Fibroblast of gingiva (primary cell): ENCODE results near the gene ZNF44.

Experiments
- DNase-seq: peaks from one replicate; pipeline ENCODE4 v3.0.0-alpha.2; 2011; ENCODE audit warnings: low read depth

ZNF44 gene

DNA sequence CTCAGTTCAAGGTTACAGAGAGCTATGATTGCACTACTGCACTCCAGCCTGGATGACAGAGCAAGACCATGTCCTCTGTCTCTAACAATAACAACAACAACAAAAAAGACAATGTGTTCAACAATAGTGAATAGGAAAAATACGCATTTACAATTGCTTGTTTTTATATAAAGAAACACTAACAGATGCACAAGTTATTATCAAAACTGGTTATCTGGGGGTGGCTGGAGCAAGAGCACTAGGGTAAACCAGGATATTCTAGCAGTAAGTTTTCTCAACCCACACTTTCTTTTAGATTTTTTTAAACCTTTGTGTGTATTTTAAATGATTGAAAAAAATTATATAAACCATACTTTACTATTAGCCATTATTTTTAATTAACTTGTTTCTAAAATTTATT lies 33.1 kb downstream of the ZNF44 start:
- DNase-seq: no peak

DNA sequence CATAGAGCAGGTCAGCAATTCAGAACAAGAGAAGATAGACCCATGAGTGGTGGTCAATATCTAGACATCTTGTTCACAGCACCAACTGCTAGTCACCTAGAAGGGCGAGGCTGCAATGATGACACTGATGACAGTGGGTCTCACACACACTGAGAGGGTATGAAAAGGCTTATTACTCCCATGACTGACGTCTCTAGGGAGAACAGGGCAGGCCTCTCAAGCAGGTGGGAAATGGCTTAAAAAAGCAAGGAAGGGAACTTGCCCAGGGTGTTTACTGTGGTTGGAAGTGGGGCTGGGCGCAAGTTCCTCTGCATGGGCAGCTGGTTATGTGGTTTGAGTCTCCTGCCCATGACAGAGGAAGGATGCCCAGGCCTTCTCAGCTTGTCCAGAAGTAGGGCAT lies 33.8 kb downstream of the ZNF44 start:
- DNase-seq: no peak

DNA sequence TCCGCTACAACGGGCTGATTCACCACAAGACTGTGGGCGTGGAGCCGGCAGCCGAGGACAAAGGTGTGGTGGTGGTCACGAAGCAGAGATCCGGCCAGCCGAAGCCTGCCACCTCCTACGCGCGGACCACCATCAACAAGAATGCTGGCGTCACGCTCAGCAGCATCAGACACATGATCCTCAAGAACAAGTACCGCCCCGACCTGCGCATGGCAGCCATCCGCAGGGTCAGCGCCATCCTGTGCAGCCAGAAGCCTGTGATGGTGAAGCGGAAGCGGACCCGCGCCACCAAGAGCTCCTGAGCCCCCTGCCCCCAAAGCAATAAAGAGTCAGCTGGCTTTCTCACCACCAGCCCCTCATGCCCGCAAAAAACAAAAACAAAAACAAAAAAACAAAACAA lies 34.4 kb downstream of the ZNF44 start:
- DNase-seq: no peak

DNA sequence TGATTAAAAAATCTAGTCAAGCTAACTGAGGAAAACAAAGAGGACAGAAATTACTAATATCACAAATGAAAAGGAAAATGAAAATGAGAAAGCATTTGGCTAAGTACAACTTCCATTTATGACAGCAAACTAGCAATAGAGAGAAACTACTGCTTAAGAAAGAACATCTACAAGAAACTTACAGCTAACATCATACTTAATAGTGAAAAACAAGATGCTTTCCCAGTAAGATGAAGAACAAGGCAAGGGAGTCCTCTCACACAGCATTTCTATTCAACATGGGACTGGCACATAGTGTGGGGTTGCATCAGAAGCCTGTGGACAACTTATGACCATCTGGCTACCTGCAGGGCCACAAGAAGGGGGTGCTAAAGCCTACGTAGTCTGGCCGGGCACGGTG lies 39.3 kb downstream of the ZNF44 start:
- no peak for DNase-seq

DNA sequence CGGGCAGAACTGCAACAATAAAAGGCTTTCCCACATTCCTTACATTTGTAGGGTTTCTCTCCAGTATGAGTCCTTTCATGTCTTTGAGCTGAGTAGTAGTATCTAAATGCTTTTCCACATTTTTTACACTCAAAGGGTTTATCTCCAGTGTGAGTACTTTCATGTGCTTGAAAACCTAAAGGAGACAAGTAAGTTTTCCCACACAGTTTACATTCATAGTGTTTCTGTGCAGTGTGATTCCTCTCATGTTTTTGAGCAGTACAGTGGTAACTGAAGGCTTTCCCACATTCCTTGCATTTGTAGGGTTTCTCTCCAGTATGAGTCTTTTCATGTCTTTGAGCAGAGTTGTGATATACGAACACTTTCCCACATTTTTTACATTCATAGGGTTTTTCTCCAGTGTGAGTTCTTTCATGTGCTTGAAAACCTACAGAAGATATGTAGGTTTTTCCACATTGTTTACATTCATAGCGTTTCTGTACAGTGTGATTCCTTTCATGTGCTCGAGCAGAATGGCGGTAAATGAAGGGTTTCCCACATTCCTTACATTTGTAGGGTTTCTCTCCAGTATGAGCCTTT lies 47.0 kb downstream of the ZNF44 start:
- DNase-seq: no peak

DNA sequence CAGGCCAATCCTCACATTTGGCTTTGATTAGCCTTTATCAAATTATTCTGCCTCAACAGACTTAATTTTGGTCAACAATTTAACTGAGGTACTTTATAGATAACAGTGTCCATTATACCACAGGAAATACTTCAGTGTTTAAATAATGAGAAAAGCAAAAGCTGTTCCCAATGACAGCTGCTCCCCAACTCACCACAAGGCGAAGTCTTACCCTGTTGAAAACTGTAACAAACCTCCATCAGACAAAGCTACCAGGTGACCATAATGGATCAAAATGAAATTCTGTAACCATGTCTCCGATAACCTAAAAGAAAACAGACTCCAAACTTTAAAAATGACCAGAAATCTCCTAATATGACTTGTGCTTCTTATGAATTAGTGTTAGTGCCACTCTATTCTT lies 50.3 kb downstream of the ZNF44 start:
- DNase-seq: no peak

DNA sequence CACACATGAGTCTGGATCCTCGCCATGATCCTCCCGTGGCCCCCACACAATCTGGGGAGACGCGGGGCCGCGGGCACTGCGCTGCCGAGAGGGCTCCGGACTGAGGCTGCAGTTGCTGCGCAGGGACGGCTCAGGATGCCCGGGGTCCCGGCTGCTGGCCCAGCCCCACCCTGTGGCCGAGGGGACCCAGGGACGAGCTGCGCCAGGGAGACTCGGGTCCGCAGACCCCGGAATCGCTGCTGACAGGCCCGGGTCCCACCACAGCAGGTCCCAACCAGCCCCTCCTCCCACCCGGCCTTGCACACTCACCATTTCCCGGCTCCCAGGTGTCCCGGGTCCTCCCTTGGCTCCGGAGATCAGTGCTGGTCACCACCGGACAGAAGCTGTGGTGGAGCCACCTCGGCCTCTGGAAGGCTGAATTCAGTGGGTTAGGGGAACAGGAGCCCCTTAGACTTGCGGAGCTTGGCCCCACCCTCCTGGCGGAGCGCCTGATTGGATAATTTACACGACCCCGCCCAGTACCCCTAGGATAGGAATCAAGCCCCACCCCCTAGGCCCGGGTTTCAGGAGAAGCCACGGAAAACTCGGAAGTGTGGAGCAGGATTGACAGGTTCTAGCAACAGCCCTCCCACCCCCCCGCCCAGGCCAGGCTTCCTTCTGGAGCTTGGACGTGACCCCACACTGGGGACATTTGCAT lies 57.4 kb downstream of the ZNF44 start:
- no peak for DNase-seq

DNA sequence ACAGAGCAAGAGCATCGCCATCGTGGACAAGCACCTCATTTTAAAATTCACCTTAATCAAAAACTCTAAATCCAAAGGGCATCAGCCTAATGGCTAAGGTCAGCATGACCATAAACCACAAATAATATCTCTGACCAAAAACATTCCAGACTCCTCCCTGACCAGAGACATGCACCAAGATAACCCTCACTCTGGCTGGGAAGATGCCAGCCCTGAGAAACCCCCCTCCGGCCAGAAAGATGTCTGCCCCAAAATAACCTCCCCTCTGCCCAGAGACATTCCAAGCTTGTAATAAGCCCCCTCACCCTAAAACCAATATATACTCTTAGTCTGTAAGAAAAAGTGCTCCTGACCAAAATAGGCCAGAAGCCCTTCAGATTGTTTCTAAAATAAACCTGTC lies 61.7 kb downstream of the ZNF44 start:
- DNase-seq: no peak

DNA sequence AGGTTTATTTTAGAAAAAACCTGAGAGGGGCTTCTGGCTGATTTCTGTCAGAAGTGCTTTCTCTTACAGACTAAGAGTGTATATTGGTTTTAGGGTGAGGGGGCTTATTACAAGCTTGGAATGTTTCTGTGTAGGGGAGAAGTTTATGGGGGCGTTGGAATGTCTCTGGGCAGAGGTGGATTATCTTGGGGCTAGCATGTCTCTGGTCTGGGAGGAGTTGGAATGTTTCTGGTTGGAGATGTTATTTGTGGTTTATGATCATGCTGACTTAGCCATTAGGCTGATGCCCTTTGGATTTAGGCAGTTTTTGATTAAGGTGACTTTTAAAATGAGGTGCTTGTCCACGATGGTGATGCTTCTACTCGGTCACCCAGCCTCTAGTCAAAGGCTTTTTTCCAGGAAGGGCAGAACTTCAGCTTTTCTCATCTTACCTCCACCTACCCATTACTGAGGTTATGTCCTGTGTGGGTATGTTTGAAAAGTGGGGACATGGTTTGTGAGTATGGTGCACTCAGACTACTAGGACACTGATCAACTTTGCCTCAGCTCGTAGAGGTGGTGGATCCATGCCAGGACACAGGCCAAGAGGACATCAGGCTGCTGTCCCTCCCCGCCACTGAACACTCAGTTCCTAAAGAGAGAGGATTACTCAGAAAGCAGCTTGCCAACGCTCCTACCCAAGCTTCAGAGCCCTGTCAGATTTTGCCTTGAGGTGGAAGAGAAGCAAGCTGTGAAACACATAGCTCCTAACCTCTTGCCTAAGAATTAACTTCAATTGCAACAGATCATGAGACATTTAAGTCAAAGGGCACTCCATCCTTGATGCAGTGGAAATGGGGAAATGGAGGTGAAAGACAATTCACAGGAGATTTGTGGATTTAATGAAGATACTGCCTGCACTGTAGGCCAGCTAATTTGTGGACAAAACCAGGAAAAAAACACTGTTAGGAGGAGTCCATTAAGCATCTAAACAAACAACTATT lies 63.6 kb downstream of the ZNF44 start:
- peak; percentile 19 for DNase-seq

DNA sequence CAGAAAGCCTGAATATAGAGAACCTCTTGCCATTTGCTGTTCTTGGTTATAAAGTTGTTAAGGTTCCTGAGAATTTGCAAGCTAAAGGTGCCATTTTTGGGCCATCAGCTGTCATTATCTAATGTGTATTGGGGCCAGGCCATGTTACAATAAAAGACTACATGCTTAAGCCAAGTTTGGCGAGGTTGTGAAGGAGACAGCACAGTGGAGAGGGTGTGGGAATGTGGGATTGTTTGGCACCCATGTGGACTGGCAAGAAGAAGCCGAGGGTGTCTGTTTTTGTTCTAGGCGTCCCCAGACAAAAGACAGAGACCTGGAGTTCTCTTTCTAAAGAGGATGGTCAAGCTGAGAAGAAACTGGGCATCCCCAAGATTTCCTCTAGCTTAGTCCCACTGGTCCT lies 64.7 kb downstream of the ZNF44 start:
- DNase-seq: no peak

DNA sequence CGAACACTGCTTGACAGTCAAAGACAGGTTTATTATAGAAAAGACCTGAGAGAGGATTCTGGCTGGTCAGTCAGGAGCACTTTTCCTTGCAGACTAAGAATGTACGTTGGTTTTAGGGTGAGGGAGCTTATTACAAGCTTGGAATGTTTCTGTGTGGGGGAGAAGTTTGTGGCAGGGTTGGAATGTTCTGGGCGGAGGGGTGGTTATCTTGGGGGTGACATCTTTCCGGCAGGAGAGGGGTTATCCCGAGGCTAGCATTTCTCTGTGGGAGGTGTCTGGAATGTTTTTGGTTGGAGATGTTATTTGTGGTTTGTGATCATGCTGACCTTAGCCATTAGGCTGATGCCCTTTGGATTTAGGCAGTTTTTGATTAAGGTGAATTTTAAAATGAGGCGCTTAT lies 70.0 kb downstream of the ZNF44 start:
- DNase-seq: no peak

DNA sequence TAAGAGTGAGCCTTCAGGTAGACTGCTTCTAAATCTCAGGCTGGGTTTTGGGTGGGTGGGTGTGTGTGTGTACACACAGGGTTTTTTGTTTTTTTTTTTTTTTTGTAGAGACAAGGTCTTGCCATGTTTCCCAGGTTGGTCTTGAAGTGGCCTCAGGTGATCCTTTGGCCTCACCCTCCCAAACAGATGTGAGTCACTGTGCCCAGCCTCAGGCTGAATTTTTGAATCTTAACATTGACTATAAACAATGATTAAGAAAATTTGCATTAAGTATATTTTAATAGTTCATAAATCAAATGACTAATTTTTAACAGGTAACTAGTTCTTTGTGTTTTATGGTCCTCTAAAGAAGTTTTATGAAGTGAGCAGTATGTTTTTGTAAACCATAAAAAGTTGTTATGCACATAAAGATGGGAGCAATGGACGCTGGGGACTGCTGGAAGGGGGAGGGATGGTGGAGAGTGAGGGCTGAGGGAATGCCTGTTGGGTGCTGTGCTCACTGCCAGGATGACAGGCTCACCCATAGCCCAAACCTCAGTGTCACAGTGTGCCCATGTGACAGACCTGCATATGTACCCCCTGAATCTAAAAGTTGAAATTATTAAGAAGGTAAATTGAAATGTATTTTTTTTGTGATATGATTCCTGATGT lies 71.6 kb downstream of the ZNF44 start:
- no peak for DNase-seq
